ENCODE data around the gene GCNT4.

Gene GCNT4

GRCh38 chr5:75050415-75050814, 1.9 kb downstream of the GCNT4 start:
- DNase-seq: peak; percentile 61

- peak; percentile 66 for DNase-seq
Observed at GRCh38 chr5:75049456-75050351, 2.7 kb downstream of the GCNT4 start.

- DNase-seq: peak; percentile 31
Observed at GRCh38 chr5:75048457-75048953, 3.9 kb downstream of the GCNT4 start.

GRCh38 chr5:75047356-75047755, 5.0 kb downstream of the GCNT4 start:
- DNase-seq: no peak

GRCh38 chr5:75046366-75047142, 5.8 kb downstream of the GCNT4 start:
- DNase-seq: no peak

GRCh38 chr5:75045071-75045470, 7.3 kb downstream of the GCNT4 start:
- no peak for DNase-seq

GRCh38 chr5:75044406-75044805, 8.0 kb downstream of the GCNT4 start:
- DNase-seq: no peak

- DNase-seq: no peak
Observed at GRCh38 chr5:75043633-75044264, 8.6 kb downstream of the GCNT4 start.

GRCh38 chr5:75042522-75042921, 9.8 kb downstream of the GCNT4 start:
- no peak for DNase-seq

GRCh38 chr5:75040973-75041372, 11.4 kb downstream of the GCNT4 start:
- peak; percentile 71 for DNase-seq

- peak; percentile 81 for DNase-seq
Observed at GRCh38 chr5:75037106-75037505, 15.3 kb downstream of the GCNT4 start.

GRCh38 chr5:75034137-75034739, 18.1 kb downstream of the GCNT4 start:
- no peak for DNase-seq

- DNase-seq: no peak
Observed at GRCh38 chr5:75031366-75031765, 21.0 kb downstream of the GCNT4 start.

- DNase-seq: no peak
Observed at GRCh38 chr5:75028090-75028489, 24.3 kb downstream of the GCNT4 start.

GRCh38 chr5:75023368-75024159, 28.8 kb downstream of the GCNT4 start:
- DNase-seq: no peak

GRCh38 chr5:75021800-75022199, 30.6 kb downstream of the GCNT4 start:
- DNase-seq: no peak

GRCh38 chr5:75021219-75021618, 31.1 kb downstream of the GCNT4 start:
- no peak for DNase-seq

- DNase-seq: no peak
Observed at GRCh38 chr5:75020016-75020656, 32.2 kb downstream of the GCNT4 start.

GRCh38 chr5:75018805-75019587, 33.4 kb downstream of the GCNT4 start:
- DNase-seq: peak; percentile 17

- no peak for DNase-seq
Observed at GRCh38 chr5:75017971-75018370, 34.4 kb downstream of the GCNT4 start.
